ENCODE data around the gene UBE2D2. TPM values are rescaled to one million over a fixed set of nuclear protein-coding genes. Genes with fewer than 3 reads are reported as not detected.
A peak's percentile ranks its signal among the peaks of the same experiment; 100 is the strongest.

Gene UBE2D2
- total and polyA plus RNA-seq, 10 of the 15 experiments (the other 5 are each of a cell fraction or from before 2014, with no cell fraction given), result 58.6 to 245 (median 128) TPM

DNA sequence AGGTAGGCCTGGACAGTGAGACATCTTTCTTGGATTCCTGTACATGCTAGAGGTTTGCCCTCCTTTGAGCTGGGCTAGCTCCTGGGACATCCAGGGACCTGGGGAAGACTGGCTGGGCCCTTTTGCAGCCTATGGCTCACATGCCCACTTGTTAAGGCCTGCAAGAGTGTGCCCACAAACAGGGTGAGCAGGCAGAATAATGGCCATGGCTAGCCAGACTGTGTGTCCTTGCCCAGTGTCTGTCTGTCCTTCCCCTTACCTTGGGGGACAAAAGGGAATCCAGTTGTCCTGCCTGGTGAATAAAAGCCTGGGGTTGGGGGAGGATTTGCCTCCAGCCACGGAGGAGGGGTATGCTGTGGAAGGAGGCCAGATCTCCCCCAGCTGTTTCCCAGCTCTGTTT lies 74.1 kb downstream of the UBE2D2 start:
- peak overlapping the region; percentile 98 for H3K4me2 ChIP-seq (ENCODE audit: control insufficient read depth, insufficient read depth)
- BruUV-seq (replicated peaks), result no TSS peak
- H4K20me1 ChIP-seq (ENCODE audit: control insufficient read depth, insufficient read depth), result no peaks in the 10 kb centered on the region
- ATAC-seq (no peak), DNase-seq (ENCODE audit: low read depth, low spot score) (no peak), FAIRE-seq (no peak)
- 0% methylated on average over 1 of the region's 1 CpG for WGBS (ENCODE audit: insufficient coverage, insufficient replicate concordance, low lambda C conversion rate, missing lambda C conversion rate)
- no peak overlapping the region for H2AFZ ChIP-seq (ENCODE audit: control insufficient read depth, low read depth, low read length)
- CTCF ChIA-PET, result interaction anchor here (1.0 to 10.5 kb wide), 26 partner anchors 9 to 213 kb away, joined by 3 to 335 read pairs (median 18); partner anchors contain the start of gene CXXC5
- RAD21 ChIA-PET (ENCODE audit: unreplicated experiment), result interaction anchor here (0.9 to 9.2 kb wide), 26 partner anchors 8 to 213 kb away, joined by 3 to 265 read pairs (median 20); partner anchors contain the start of genes CXXC5 and UBE2D2
- POLR2A ChIA-PET, result interaction anchor here (0.5 to 9.8 kb wide), 11 partner anchors 13 to 151 kb away, joined by 4 to 163 read pairs (median 15); partner anchors contain the start of gene CXXC5
- H3K4me3 ChIP-seq, result peak overlapping the region; percentile 24; the same call in 1 of the 2 replicates
- SMC1A ChIA-PET (ENCODE audit: uncharacterized antibody, unreplicated experiment), result interaction anchor here (0.7 to 12.2 kb wide), 30 partner anchors 9 to 215 kb away, joined by 3 to 212 read pairs (median 7); partner anchors contain the start of gene CXXC5
- TF ChIP-seq, protein P1, sequence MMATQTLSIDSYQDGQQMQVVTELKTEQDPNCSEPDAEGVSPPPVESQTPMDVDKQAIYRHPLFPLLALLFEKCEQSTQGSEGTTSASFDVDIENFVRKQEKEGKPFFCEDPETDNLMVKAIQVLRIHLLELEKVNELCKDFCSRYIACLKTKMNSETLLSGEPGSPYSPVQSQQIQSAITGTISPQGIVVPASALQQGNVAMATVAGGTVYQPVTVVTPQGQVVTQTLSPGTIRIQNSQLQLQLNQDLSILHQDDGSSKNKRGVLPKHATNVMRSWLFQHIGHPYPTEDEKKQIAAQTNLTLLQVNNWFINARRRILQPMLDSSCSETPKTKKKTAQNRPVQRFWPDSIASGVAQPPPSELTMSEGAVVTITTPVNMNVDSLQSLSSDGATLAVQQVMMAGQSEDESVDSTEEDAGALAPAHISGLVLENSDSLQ (IDR thresholded peaks at IDR 0.05), result no peak
- TF ChIP-seq, protein P2, sequence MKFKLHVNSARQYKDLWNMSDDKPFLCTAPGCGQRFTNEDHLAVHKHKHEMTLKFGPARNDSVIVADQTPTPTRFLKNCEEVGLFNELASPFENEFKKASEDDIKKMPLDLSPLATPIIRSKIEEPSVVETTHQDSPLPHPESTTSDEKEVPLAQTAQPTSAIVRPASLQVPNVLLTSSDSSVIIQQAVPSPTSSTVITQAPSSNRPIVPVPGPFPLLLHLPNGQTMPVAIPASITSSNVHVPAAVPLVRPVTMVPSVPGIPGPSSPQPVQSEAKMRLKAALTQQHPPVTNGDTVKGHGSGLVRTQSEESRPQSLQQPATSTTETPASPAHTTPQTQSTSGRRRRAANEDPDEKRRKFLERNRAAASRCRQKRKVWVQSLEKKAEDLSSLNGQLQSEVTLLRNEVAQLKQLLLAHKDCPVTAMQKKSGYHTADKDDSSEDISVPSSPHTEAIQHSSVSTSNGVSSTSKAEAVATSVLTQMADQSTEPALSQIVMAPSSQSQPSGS (IDR thresholded peaks at IDR 0.05; ENCODE audit: low read length), result no peak
- TF ChIP-seq FOXM1 (IDR thresholded peaks at IDR 0.05; ENCODE audit: low read depth, low read length) (no peak), SMAD5 (IDR thresholded peaks at IDR 0.05; ENCODE audit: low read depth) (no peak), MEF2B (IDR thresholded peaks at IDR 0.05; ENCODE audit: partially characterized antibody, poor library complexity, severe bottlenecking) (no peak), HDAC2 (IDR thresholded peaks at IDR 0.05) (no peak), TCF3 (IDR thresholded peaks at IDR 0.05; ENCODE audit: borderline replicate concordance, insufficient read depth, low read depth, low read length) (no peak), PAX8 (IDR thresholded peaks at IDR 0.05) (no peak), POLR2AphosphoS5 (IDR thresholded peaks at IDR 0.05; ENCODE audit: low read length) (no peak), SUZ12 (IDR thresholded peaks at IDR 0.05; ENCODE audit: unreplicated experiment) (no peak), NFYB (IDR thresholded peaks at IDR 0.05; ENCODE audit: insufficient read depth, low read depth, low read length) (no peak), SMARCA5 (IDR thresholded peaks at IDR 0.05) (no peak), CREM (IDR thresholded peaks at IDR 0.05; ENCODE audit: low read depth) (no peak), MEF2A (IDR thresholded peaks at IDR 0.05; ENCODE audit: insufficient read depth, low read depth, low read length) (no peak), ATF7 (IDR thresholded peaks at IDR 0.05; ENCODE audit: low read depth) (no peak)
- TF ChIP-seq, protein P3, sequence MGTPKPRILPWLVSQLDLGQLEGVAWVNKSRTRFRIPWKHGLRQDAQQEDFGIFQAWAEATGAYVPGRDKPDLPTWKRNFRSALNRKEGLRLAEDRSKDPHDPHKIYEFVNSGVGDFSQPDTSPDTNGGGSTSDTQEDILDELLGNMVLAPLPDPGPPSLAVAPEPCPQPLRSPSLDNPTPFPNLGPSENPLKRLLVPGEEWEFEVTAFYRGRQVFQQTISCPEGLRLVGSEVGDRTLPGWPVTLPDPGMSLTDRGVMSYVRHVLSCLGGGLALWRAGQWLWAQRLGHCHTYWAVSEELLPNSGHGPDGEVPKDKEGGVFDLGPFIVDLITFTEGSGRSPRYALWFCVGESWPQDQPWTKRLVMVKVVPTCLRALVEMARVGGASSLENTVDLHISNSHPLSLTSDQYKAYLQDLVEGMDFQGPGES (IDR thresholded peaks at IDR 0.05), result no peak
- H3K9ac ChIP-seq (ENCODE audit: control insufficient read depth, insufficient read depth, low read length), result peak overlapping the region; percentile 65
- H3K36me3 ChIP-seq (ENCODE audit: control insufficient read depth in 2 of 2, insufficient read depth in 2 of 2, low read length in 1 of 2), result peaks cover 1 to 7% of the 10 kb centered on the region in 2 experiments; a peak in 1 of 4 replicates
- no peaks in the 10 kb centered on the region for H3K27me3 ChIP-seq (replicated peaks in 1 of 2; ENCODE audit: control insufficient read depth in 2 of 2, insufficient read depth in 2 of 2, low read length in 1 of 2)
- peaks cover 4% of the 10 kb centered on the region for H3K79me2 ChIP-seq (ENCODE audit: control insufficient read depth, insufficient read depth, low read length)
- in situ Hi-C loops (cut with MboI), result no loop called here
- peak overlapping the region; percentile 97 for H3K27ac ChIP-seq (ENCODE audit: control insufficient read depth, insufficient read depth)
- intact Hi-C loops (cut with micrococcal nuclease; ENCODE audit: unreplicated experiment), result loop anchor here (5.0 to 10.0 kb wide), 3 partner anchors 112 to 330 kb away; no protein-coding TSS in a partner anchor
- H3K9me3 ChIP-seq (replicated peaks; ENCODE audit: control insufficient read depth, insufficient read depth, low read length), result no peaks in the 10 kb centered on the region
- H3K4me1 ChIP-seq (ENCODE audit: control insufficient read depth, insufficient read depth, low read length), result peaks cover 65% of the 10 kb centered on the region
